Progenitor cell of endocrine pancreas (in vitro differentiated cells): ENCODE results near the gene STIM1. TPM values are rescaled to one million over a fixed set of nuclear protein-coding genes. Genes with fewer than 3 reads are reported as not detected.

Experiments
- DNase-seq: peaks from one replicate; pipeline ENCODE4 v3.0.0; 2021; ENCODE audit warnings: low spot score; ENCODE audit not compliant: unreplicated experiment
- H3K27ac Mint-ChIP-seq: 2 replicates; pipeline ENCODE4 v1.8.0; 2021; ENCODE audit warnings: mild to moderate bottlenecking, moderate library complexity, mixed read lengths
- H3K27me3 Mint-ChIP-seq: 2 replicates; pipeline ENCODE4 v1.8.0; 2021; ENCODE audit warnings: mixed read lengths
- H3K36me3 Mint-ChIP-seq: 2 replicates; pipeline ENCODE4 v1.8.0; 2022; ENCODE audit warnings: mixed read lengths; ENCODE audit not compliant: insufficient read depth
- H3K4me1 Mint-ChIP-seq: 2 replicates; pipeline ENCODE4 v1.8.0; 2021; ENCODE audit warnings: low read depth, mixed read lengths
- H3K4me3 Mint-ChIP-seq: 2 replicates; pipeline ENCODE4 v1.8.0; 2021; ENCODE audit warnings: low read depth, mild to moderate bottlenecking, moderate library complexity, mixed read lengths
- H3K9me3 Mint-ChIP-seq: 2 replicates; pipeline ENCODE4 v1.8.0; 2021; ENCODE audit warnings: low read depth, mixed read lengths
- long read RNA-seq: library from polyadenylated mRNA; unstranded; transcript quantifications from one replicate; pipeline ENCODE4 v2.0.0, GENCODE V29; 2020
- total RNA-seq: library from RNA; stranded (reverse); gene quantifications from 2 replicates; pipeline ENCODE4 v1.2.1, GENCODE V29; 2021
- TF ChIP-seq, protein P1 (sequence below): fragments of 200-600 bp; sonication (generic); IDR thresholded peaks from one replicate; pipeline ENCODE4 v1.5.0; 2021; ENCODE audit warnings: antibody characterized with exemption, mild to moderate bottlenecking; ENCODE audit not compliant: unreplicated experiment

Gene STIM1
- 27.2 and 32.7 TPM in 2 replicates for total RNA-seq
- long read RNA-seq, full-length matches to known transcripts = 1 of 7 reads
- long read RNA-seq, partial matches to known transcripts = 3 of 7 reads
- long read RNA-seq, other reads (novel, unspliced or antisense) = 3 of 7 reads

GRCh38 chr11:3854977-3855807 is at the start of gene STIM1:
TSS of gene STIM1 (plus strand) at chr11:3855664. CDS start at chr11:3856271, 607 bp downstream.
- Mint-ChIP-seq H3K4me3 (peak within 1 kb of the TSS; percentile 91), H3K36me3 (no peaks in the 10 kb centered on the region), H3K4me1 (peaks cover 27% of the 10 kb centered on the region), H3K27me3 (no peaks in the 10 kb centered on the region), H3K27ac (peak within 1 kb of the TSS; percentile 95), H3K9me3 (no peaks in the 10 kb centered on the region)
- TF ChIP-seq, protein P1, sequence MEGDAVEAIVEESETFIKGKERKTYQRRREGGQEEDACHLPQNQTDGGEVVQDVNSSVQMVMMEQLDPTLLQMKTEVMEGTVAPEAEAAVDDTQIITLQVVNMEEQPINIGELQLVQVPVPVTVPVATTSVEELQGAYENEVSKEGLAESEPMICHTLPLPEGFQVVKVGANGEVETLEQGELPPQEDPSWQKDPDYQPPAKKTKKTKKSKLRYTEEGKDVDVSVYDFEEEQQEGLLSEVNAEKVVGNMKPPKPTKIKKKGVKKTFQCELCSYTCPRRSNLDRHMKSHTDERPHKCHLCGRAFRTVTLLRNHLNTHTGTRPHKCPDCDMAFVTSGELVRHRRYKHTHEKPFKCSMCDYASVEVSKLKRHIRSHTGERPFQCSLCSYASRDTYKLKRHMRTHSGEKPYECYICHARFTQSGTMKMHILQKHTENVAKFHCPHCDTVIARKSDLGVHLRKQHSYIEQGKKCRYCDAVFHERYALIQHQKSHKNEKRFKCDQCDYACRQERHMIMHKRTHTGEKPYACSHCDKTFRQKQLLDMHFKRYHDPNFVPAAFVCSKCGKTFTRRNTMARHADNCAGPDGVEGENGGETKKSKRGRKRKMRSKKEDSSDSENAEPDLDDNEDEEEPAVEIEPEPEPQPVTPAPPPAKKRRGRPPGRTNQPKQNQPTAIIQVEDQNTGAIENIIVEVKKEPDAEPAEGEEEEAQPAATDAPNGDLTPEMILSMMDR = peak; percentile 96
- peak; percentile 99 for DNase-seq

GRCh38 chr11:3807909-3808860 is 47.3 kb upstream of the STIM1 start, which contains the start of gene PGAP2:
TSS of gene PGAP2 (plus strand) at chr11:3808560. CDS start at chr11:3811260, 2,700 bp downstream.
- no peaks in the 10 kb centered on the region for H3K9me3 Mint-ChIP-seq
- peaks cover 9% of the 10 kb centered on the region for H3K4me1 Mint-ChIP-seq
- TF ChIP-seq, protein P1 = peak; percentile 73

GRCh38 chr11:3808861-3809623 is 46.4 kb upstream of the STIM1 start:
- Mint-ChIP-seq H3K27me3 (no peaks in the 10 kb centered on the region), H3K9me3 (no peaks in the 10 kb centered on the region), H3K4me3 (peak overlapping the region; percentile 99), H3K27ac (peak overlapping the region; percentile 67), H3K36me3 (no peaks in the 10 kb centered on the region), H3K4me1 (peaks cover 9% of the 10 kb centered on the region)
- TF ChIP-seq, protein P1 = peak; percentile 43
- DNase-seq = no peak

More at GRCh38 chr11:3807909-3808860, 47.3 kb upstream of the STIM1 start, which contains the start of gene PGAP2:
- peak; percentile 57 for DNase-seq
- Mint-ChIP-seq H3K4me3 (peak within 1 kb of the TSS; percentile 99), H3K36me3 (no peaks in the 10 kb centered on the region), H3K27ac (peak within 1 kb of the TSS; percentile 97), H3K27me3 (no peaks in the 10 kb centered on the region)

- no peaks in the 10 kb centered on the region for H3K36me3 Mint-ChIP-seq
- no peak overlapping the region for H3K4me3 Mint-ChIP-seq
- H3K27me3 Mint-ChIP-seq = no peaks in the 10 kb centered on the region
- peaks cover 9% of the 10 kb centered on the region for H3K4me1 Mint-ChIP-seq
- no peak for DNase-seq
- no peaks in the 10 kb centered on the region for H3K9me3 Mint-ChIP-seq
- TF ChIP-seq, protein P1 = no peak
- H3K27ac Mint-ChIP-seq = no peak overlapping the region
These were observed 45.9 kb upstream of the STIM1 start for GRCh38 chr11:3809624-3809928.
